ENCODE results near the gene F13A1.
"Not testable (repeated sequence)": the region's sequence is repeated elsewhere in the genome, so short reads cannot be mapped to it uniquely, and the experiment has no call there.

F13A1 gene

DNA sequence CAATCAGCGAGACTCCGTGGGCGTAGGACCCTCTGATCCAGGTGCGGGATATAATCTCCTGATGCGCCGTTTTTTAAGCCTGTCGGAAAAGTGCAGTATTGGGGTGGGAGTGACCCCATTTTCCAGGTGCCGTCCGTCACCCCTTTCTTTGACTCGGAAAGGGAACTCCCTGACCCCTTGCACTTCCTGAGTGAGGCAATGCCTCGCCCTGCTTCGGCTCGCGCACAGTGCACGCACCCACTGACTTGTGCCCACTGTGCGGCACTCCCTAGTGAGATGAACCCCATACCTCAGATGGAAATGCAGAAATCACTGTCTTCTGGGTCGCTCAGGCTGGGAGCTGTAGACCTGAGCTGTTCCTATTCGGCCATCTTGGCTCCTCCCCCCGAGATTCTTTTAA, 20.1 kb downstream of the F13A1 start:
- H3K4me3 ChIP-seq; H3K27me3 ChIP-seq (ENCODE audit: low read depth); DNase-seq (ENCODE audit: low spot score in 2 of 2); H3K9me3 ChIP-seq; in situ Hi-C loops (cut with MboI; ENCODE audit: low sequenced_read_pairs); H3K36me3 ChIP-seq (replicated peaks); H3K4me1 ChIP-seq: not testable (repeated sequence)

DNA sequence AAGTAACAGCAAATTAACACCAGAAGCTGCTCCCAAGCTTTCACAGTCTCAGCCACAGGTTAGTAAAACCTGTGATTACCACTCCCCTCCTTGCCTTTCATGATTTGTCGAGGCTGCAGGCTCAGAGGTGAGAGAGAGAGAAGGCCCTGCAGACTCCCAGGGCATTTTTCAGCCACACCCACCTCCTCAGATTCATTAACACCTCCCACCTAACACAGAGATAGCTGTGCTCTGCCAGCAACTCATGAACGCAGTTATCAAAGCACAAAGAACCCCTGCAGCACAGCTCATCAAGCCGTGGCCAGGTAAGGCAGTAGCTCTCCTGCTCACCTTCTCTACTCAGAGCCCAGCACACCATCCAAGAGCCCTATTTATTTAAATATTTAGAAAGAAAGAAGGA, 27.1 kb downstream of the F13A1 start:
- in situ Hi-C loops (cut with MboI; ENCODE audit: low sequenced_read_pairs), result no loop called here
- Histone ChIP-seq H3K9me3 (no peaks in the 10 kb centered on the region), H3K36me3 (replicated peaks) (no peaks in the 10 kb centered on the region), H3K27me3 (ENCODE audit: low read depth) (no peaks in the 10 kb centered on the region), H3K4me1 (no peaks in the 10 kb centered on the region), H3K4me3 (no peak overlapping the region)
- no peak for DNase-seq (ENCODE audit: low spot score in 2 of 2)

DNA sequence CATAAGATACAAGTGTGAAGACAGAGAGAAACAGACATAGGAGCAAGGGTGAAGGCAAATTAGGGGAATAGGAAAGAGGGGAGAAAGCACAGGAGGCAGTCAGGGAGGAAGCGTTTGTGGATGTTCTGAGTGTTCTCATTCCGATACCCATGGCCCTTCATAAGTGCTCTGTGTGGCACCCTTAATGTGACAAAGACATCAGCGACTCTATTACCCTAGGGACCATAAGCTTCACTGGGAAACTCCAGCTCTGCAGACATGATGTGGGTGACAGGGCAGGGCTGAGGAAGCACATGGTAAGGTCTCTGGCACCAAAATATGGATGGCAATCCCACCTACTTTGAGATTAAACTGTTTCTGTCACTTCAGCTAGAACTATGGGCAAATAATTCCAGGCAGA, 33.0 kb downstream of the F13A1 start:
- DNase-seq (ENCODE audit: low spot score in 2 of 2), result no peak
- no peaks in the 10 kb centered on the region for H3K4me1 ChIP-seq
- H3K36me3 ChIP-seq (replicated peaks), result no peaks in the 10 kb centered on the region
- no peaks in the 10 kb centered on the region for H3K27me3 ChIP-seq (ENCODE audit: low read depth)
- H3K4me3 ChIP-seq, result no peak overlapping the region
- in situ Hi-C loops (cut with MboI; ENCODE audit: low sequenced_read_pairs), result no loop called here
- H3K9me3 ChIP-seq, result no peaks in the 10 kb centered on the region

DNA sequence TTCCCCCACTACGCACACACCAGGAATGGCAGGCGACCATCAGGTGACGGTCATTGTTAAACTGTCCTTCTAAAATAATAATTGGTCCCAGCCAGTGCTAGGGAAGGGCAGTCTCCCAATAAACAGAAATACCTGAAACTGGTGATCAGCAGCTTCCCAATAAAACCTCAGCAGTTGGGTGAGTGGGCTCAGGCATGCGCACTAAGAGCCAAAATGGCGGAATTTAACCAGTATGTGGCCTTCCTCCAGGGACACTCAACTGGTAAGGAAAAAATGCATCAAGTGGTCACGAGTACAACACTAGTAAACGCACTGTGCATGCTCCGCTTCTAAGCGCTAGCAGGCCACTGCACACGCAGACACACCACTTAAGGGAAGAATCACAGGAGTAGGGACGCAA, 34.8 kb downstream of the F13A1 start:
- Histone ChIP-seq H3K4me1 (no peaks in the 10 kb centered on the region), H3K36me3 (replicated peaks) (no peaks in the 10 kb centered on the region), H3K9me3 (no peaks in the 10 kb centered on the region), H3K27me3 (ENCODE audit: low read depth) (no peaks in the 10 kb centered on the region), H3K4me3 (no peak overlapping the region)
- no peak for DNase-seq (ENCODE audit: low spot score in 2 of 2)
- in situ Hi-C loops (cut with MboI; ENCODE audit: low sequenced_read_pairs), result no loop called here

DNA sequence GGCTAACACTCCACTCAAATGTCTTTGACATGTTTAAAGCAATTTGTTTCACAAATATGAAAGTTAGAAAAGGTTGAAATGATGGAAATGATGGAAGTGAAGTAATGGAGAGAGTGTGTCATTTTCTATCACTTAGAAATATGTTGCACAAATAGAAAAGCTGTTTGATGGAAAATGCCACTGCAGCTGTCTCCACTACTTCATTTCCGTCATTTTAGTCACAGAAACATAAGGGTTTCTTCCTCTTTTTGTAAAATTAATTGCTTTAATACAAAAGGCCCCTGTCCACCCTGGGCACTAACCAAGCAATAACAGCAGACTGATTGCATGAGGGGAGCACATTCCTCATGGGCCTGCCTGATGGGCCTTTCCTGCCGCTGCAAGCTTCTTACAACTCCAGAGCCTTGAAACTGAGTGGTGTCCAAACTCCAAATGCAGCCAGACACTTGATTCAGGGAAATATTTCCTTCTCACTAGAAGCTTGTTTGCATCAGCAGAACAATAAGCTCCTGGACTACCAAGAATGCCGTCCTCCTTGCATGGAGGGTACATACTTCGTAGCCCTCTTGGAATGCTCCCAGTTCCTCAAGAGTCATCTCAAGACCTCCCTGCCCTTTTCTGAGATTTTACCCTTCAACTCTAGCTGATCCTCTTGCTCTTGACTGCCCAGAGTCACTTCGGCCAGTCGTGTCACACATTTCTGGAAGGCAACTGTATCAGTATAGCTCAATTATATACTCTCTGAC, 36.1 kb downstream of the F13A1 start:
- no peaks in the 10 kb centered on the region for H3K36me3 ChIP-seq (replicated peaks)
- no peaks in the 10 kb centered on the region for H3K9me3 ChIP-seq
- H3K27me3 ChIP-seq (ENCODE audit: low read depth), result no peaks in the 10 kb centered on the region
- DNase-seq (ENCODE audit: low spot score in 2 of 2), result no peak
- in situ Hi-C loops (cut with MboI; ENCODE audit: low sequenced_read_pairs), result no loop called here
- no peak overlapping the region for H3K4me3 ChIP-seq
- H3K4me1 ChIP-seq, result no peaks in the 10 kb centered on the region

DNA sequence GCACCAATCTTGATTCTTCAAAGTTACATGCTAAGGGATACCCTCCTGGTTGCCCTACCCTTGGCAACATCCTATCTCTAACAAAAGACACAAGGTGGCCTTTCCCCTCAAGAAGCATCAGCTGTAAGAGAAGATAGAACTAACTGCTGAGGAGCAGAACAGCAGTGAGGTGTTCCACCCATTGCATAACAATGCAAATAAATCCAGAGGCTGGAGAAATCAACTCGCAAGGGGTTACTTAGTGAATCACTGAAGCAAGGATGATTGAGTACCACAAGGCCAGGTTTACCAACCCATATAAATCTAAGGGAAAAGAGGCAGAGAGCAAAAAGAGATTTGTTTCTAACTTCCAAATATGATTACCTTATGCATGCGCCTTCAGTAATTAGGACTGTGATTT, 36.7 kb downstream of the F13A1 start:
- H3K27me3 ChIP-seq (ENCODE audit: low read depth), result no peaks in the 10 kb centered on the region

DNA sequence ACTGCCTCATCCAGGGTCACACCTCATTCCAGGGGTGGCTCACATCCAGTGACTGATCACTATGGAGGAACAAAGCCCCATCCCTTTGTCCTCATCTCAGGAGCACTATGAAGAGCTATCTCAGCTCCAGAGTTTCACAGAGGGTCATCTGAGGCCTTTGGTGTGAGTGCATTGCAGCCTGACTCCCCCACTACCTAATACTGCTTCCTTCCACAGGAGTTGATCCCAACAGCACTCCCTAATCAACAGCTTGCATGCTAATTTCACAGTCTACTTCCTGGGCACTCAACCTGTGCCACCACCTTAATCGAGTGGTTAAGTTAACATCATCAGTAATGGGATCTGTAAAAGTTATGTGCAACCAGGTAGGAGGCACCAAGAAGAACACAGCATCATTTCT, 37.7 kb downstream of the F13A1 start:
- Histone ChIP-seq H3K27me3 (ENCODE audit: low read depth) (no peaks in the 10 kb centered on the region), H3K4me3 (no peak overlapping the region), H3K9me3 (no peaks in the 10 kb centered on the region), H3K4me1 (no peaks in the 10 kb centered on the region), H3K36me3 (replicated peaks) (no peaks in the 10 kb centered on the region)
- DNase-seq (ENCODE audit: low spot score in 2 of 2), result no peak
- in situ Hi-C loops (cut with MboI; ENCODE audit: low sequenced_read_pairs), result no loop called here

More for the DNA sequence above, 36.7 kb downstream of the F13A1 start:
- no peak for DNase-seq (ENCODE audit: low spot score in 2 of 2)
- no peak overlapping the region for H3K4me3 ChIP-seq
- in situ Hi-C loops (cut with MboI; ENCODE audit: low sequenced_read_pairs), result no loop called here
- no peaks in the 10 kb centered on the region for H3K36me3 ChIP-seq (replicated peaks)
- no peaks in the 10 kb centered on the region for H3K9me3 ChIP-seq
- no peaks in the 10 kb centered on the region for H3K4me1 ChIP-seq

DNA sequence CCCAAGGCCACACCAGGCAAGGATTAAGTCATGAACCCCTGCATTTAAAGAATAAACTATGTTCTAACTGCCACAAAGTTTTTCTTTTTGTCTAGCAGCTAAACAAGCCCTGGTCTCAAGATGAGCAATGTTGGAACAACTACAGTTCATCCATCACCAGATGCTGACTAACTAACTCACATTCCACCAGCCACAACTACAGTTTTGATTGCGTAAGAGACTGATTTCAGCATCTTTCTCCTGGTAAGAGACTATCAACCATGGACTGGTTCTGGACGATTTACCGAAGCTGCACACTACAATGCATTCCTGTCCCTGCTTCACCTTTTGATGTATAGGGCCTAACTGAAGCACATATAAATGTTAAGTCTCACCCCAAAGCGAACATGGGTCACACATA, 43.0 kb downstream of the F13A1 start:
- Histone ChIP-seq H3K9me3 (no peaks in the 10 kb centered on the region), H3K4me3 (no peak overlapping the region), H3K4me1 (no peaks in the 10 kb centered on the region), H3K36me3 (replicated peaks) (no peaks in the 10 kb centered on the region), H3K27me3 (ENCODE audit: low read depth) (no peaks in the 10 kb centered on the region)
- DNase-seq (ENCODE audit: low spot score in 2 of 2), result no peak
- in situ Hi-C loops (cut with MboI; ENCODE audit: low sequenced_read_pairs), result no loop called here

DNA sequence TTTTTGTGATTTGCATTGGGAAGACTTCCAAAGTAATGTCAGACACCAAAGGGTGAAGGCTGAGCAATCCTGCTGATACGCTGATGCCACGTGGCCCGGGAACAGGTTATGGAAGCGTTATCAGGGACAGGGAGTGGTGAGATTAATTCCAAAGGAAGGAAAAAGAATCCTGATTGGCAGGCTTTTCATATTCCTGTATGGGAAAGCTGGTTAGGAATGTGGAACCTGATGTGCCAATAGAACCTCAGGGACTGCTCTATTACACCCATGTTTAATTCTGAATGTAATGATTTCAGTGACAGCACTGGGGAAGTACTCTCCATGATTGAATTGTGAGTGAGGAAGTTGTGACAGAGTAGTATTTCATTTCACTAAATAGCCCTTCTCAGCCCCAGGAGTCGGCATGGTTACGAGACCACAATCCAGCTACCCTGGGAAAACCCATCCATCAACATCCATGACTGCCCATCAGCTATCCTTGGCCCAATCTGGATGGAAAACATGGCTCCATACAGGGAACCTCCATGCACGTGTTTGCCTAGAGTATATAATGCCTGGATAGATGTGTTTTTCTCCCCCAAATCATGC, 49.4 kb downstream of the F13A1 start:
- no peak for DNase-seq (ENCODE audit: low spot score in 2 of 2)
- Histone ChIP-seq H3K27me3 (ENCODE audit: low read depth) (no peaks in the 10 kb centered on the region), H3K9me3 (no peaks in the 10 kb centered on the region), H3K4me1 (no peaks in the 10 kb centered on the region), H3K36me3 (replicated peaks) (no peaks in the 10 kb centered on the region), H3K4me3 (no peak overlapping the region)
- in situ Hi-C loops (cut with MboI; ENCODE audit: low sequenced_read_pairs), result no loop called here

DNA sequence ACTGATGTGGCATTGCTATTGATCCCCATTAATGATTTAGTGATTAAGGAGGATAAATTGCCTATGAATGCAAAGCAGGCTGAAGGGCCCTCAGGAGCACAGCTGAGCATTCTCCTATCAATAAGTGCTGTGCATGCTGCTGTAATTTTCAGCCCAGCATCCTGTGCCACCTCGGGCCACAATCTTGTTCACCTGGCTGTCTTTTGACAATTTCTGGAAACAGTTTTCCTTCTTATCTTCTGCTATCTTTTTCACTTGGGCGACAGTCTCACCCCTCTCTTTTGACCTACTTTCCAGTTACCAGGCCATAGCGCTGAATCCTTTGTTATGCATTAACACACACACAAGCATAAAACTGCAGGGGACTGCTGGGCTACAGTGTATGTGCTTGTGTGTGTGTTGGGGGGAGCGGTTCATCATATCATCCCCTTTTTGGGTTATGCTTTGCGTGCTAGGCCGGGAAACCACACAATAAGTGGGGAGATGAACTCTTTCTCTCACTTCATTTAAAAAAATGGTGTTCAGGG, 60.2 kb downstream of the F13A1 start:
- no peaks in the 10 kb centered on the region for H3K27me3 ChIP-seq (ENCODE audit: low read depth)
- in situ Hi-C loops (cut with MboI; ENCODE audit: low sequenced_read_pairs), result no loop called here
- DNase-seq (ENCODE audit: low spot score in 2 of 2), result no peak
- no peak overlapping the region for H3K4me3 ChIP-seq
- H3K4me1 ChIP-seq, result no peaks in the 10 kb centered on the region
- H3K9me3 ChIP-seq, result no peaks in the 10 kb centered on the region
- H3K36me3 ChIP-seq (replicated peaks), result no peaks in the 10 kb centered on the region

DNA sequence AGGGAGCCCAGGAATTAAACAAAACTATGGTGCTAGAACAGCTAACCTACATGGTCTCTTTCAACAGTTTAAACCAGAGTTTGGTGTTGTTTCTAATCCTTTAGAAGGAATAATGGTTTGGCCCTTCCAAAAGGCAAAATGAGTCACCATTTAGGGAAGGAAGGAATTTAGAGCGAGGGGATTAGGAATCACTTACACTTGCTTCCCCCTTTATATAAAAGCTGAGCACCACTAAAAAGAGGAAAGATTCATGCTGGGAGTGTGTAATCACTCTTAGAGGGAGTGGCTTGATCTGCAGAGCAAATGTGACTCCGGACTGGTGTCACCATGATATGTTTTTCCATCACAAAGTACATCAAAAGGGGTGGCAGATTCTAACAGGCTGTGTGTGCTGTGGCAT, 63.6 kb downstream of the F13A1 start:
- Histone ChIP-seq H3K36me3 (replicated peaks) (no peaks in the 10 kb centered on the region), H3K27me3 (ENCODE audit: low read depth) (no peaks in the 10 kb centered on the region)
- in situ Hi-C loops (cut with MboI; ENCODE audit: low sequenced_read_pairs), result no loop called here

DNA sequence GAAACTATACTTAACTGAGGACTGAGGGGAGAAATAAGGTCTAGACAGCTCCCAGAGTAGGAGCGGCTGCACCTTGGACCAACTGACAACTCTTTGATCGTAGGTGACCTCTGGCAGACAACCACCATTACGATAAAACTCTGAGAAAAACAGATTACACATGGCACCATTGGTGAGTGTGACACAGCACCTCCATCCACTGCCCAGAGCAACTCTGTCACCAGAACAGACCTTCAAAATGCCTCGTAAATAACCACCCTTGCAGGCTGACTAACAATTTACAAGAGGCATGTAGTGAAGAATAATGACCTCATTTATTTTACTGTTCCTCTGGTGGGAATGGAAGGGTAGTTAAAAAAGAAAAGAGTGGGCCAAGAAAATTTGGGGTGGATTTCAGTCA, 64.2 kb downstream of the F13A1 start:
- H3K4me3 ChIP-seq, result no peak overlapping the region
- no peaks in the 10 kb centered on the region for H3K36me3 ChIP-seq (replicated peaks)
- DNase-seq (ENCODE audit: low spot score in 2 of 2), result no peak
- H3K9me3 ChIP-seq, result no peaks in the 10 kb centered on the region
- H3K4me1 ChIP-seq, result no peaks in the 10 kb centered on the region
- H3K27me3 ChIP-seq (ENCODE audit: low read depth), result no peaks in the 10 kb centered on the region
- in situ Hi-C loops (cut with MboI; ENCODE audit: low sequenced_read_pairs), result no loop called here

More for the DNA sequence above, 63.6 kb downstream of the F13A1 start:
- no peak for DNase-seq (ENCODE audit: low spot score in 2 of 2)
- Histone ChIP-seq H3K4me3 (no peak overlapping the region), H3K4me1 (no peaks in the 10 kb centered on the region), H3K9me3 (no peaks in the 10 kb centered on the region)

DNA sequence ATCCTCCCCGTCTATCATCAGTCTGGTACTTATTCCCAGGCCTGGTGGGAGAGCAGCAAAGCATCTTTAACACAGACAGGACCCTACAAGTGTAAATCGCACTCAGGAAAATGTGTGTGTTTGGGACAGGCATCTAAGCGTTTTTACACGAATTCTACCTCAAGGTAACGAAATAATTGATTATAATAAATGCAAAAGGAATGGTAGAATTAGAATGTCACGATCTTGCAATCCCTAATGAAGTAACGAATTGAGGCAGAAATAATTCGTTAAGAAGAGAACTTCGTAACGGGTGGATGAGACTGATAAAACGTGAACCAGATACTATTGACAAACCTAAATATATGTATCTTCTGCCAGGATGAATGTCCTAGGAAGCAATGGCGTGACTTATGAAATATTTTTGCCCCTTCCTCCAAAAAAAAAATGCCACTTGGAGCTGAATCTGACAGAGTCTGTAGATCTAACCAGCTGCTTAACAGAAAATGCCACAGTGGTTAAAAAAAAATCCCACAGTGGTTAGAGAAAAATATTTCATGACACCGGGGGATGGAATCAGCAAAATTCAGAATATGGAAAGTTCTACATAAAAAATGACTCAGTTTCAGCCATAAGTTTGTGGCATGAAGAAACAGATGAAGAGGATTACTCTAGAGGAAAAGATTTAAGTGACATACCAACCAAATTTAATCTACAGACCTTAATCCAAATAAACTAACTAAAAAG, 68.7 kb downstream of the F13A1 start:
- no peaks in the 10 kb centered on the region for H3K4me1 ChIP-seq

DNA sequence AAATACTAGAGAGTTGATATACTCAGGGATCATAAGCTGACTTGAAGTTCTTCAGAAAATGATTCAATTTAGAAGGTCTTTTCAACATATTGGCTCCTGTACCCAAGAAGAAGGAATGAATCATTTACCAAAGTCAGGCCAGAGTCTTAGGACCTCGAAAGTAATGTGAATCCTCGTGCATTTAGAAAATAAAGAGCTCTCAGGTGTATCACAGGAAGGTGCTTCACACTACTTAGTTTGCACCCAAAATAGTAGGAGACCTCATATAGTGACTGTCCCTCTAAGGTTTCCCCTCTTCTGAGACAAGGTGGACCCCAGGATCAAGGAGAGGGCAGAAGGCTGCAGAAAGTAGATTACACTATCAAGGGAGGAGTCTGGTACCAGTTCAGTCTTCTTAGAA, 71.8 kb downstream of the F13A1 start:
- in situ Hi-C loops (cut with MboI; ENCODE audit: low sequenced_read_pairs), result no loop called here
- Histone ChIP-seq H3K4me1 (no peaks in the 10 kb centered on the region), H3K36me3 (replicated peaks) (no peaks in the 10 kb centered on the region), H3K27me3 (ENCODE audit: low read depth) (peaks cover 2% of the 10 kb centered on the region; the same call in 1 of the 2 replicates), H3K9me3 (no peaks in the 10 kb centered on the region), H3K4me3 (no peak overlapping the region)
- DNase-seq (ENCODE audit: low spot score in 2 of 2), result no peak

More for the DNA sequence above, 68.7 kb downstream of the F13A1 start:
- in situ Hi-C loops (cut with MboI; ENCODE audit: low sequenced_read_pairs), result no loop called here
- Histone ChIP-seq H3K4me3 (no peak overlapping the region), H3K36me3 (replicated peaks) (no peaks in the 10 kb centered on the region), H3K27me3 (ENCODE audit: low read depth) (no peaks in the 10 kb centered on the region), H3K9me3 (no peaks in the 10 kb centered on the region)
- DNase-seq (ENCODE audit: low spot score in 2 of 2), result no peak
